ENCODE results near the gene TNFRSF4. TPM values are rescaled to one million over a fixed set of nuclear protein-coding genes. Genes with fewer than 3 reads are reported as not detected.

Gene TNFRSF4
- total and polyA plus RNA-seq, 2 donors (not counting 1 experiment from before 2014, with no cell fraction given), result 0.05 to 0.17 TPM

- H3K4me2 ChIP-seq (ENCODE audit: extremely low read depth, insufficient read depth, low read length), result no peak overlapping the region
- no peaks in the 10 kb centered on the region for H3K79me2 ChIP-seq (ENCODE audit: control insufficient read depth, insufficient read depth, low read length)
- no peaks in the 10 kb centered on the region for H3K9me3 ChIP-seq (ENCODE audit: control insufficient read depth, insufficient read depth, low read depth, low read length)
- no peak overlapping the region for H3K27ac ChIP-seq (ENCODE audit: insufficient read depth, low read length)
- no peaks in the 10 kb centered on the region for H3K27me3 ChIP-seq (ENCODE audit: control insufficient read depth, insufficient read depth, low read length)
- no peak for TF ChIP-seq CTCF (conservative IDR thresholded peaks at IDR 0.05 in 1 of 2, IDR thresholded peaks at IDR 0.05 in 1 of 2; ENCODE audit: low read depth in 1 of 2, low read length in 2 of 2)
- TF ChIP-seq EZH2 (IDR thresholded peaks at IDR 0.05; ENCODE audit: low read length, missing control alignments), result no peak
- no peak overlapping the region for H3K4me3 ChIP-seq (replicated peaks in 1 of 4; ENCODE audit: control extremely low read depth in 1 of 4, insufficient read depth in 1 of 4, low read depth in 3 of 4, low read length in 4 of 4)
- no peak for DNase-seq (ENCODE audit: low read depth in 2 of 2)
- H3K36me3 ChIP-seq (ENCODE audit: control insufficient read depth, insufficient read depth, low read length), result peaks cover 36% of the 10 kb centered on the region
- H2AFZ ChIP-seq (ENCODE audit: low read length), result no peak overlapping the region
- no peak overlapping the region for H3K9ac ChIP-seq (ENCODE audit: insufficient read depth, low read length)
- H4K20me1 ChIP-seq (ENCODE audit: control insufficient read depth, extremely low read depth, insufficient read depth, low read length), result no peaks in the 10 kb centered on the region
- H3K4me1 ChIP-seq (ENCODE audit: control insufficient read depth, extremely low read depth, insufficient read depth, low read length), result no peaks in the 10 kb centered on the region
Measured at GRCh38 chr1:1218524-1219200, 4.7 kb upstream of the TNFRSF4 start.

DNA sequence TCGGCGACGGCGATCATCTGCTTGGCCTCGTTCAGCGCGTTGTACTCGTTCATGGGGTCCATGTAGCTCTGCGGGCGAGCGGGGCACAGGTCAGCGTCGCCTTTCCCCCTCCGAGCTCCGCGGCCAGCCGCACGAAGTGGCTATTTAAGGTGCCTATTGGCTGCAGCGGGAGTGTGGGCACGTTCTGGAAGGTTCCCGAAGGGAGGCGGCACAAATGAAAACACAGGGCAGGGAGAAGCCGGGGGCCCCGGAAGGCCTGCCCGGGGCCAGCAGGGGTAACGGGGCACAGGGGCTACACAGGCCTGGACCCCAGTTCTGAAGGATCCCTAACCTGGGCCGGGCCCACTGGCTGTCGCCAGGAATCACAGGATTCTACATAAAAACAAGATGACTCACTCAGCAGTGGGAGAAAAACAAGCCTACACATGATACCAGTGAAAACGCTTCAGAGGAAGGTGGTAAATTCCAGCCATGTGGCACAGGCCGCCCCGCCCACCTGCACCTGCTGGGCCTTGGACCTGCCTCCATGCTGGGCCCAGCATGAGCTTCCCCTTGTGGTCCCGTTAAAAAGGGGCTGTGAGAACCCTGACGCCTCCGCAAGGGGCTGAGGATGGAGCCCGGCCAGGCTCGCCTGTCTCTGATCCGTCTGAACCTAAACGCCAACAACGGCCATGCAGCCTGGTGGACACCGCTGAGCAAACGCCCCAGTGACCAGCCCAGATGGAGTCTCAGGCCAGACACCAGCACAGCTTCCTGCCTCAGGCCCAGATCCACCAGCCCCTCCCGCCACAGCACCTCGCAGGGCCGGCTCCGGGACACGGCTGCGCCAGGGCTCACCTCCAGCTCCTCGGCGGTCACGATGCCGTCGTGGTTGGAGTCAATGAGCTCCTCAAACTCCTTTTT lies 3.9 kb upstream of the TNFRSF4 start:
- H2AFZ ChIP-seq (ENCODE audit: low read length), result no peak overlapping the region
- H3K4me1 ChIP-seq (ENCODE audit: control insufficient read depth, extremely low read depth, insufficient read depth, low read length), result no peaks in the 10 kb centered on the region
- no peak overlapping the region for H3K4me3 ChIP-seq (replicated peaks in 1 of 4; ENCODE audit: control extremely low read depth in 1 of 4, insufficient read depth in 1 of 4, low read depth in 3 of 4, low read length in 4 of 4)
- no peak overlapping the region for H3K9ac ChIP-seq (ENCODE audit: insufficient read depth, low read length)
- no peak overlapping the region for H3K27ac ChIP-seq (ENCODE audit: insufficient read depth, low read length)
- DNase-seq (ENCODE audit: low read depth in 2 of 2), result no peak
- no peak overlapping the region for H3K4me2 ChIP-seq (ENCODE audit: extremely low read depth, insufficient read depth, low read length)
- no peaks in the 10 kb centered on the region for H3K27me3 ChIP-seq (ENCODE audit: control insufficient read depth, insufficient read depth, low read length)
- H4K20me1 ChIP-seq (ENCODE audit: control insufficient read depth, extremely low read depth, insufficient read depth, low read length), result no peaks in the 10 kb centered on the region
- no peaks in the 10 kb centered on the region for H3K9me3 ChIP-seq (ENCODE audit: control insufficient read depth, insufficient read depth, low read depth, low read length)
- peaks cover 34% of the 10 kb centered on the region for H3K36me3 ChIP-seq (ENCODE audit: control insufficient read depth, insufficient read depth, low read length)
- no peak for TF ChIP-seq EZH2 (IDR thresholded peaks at IDR 0.05; ENCODE audit: low read length, missing control alignments)
- no peak for TF ChIP-seq CTCF (conservative IDR thresholded peaks at IDR 0.05 in 1 of 2, IDR thresholded peaks at IDR 0.05 in 1 of 2; ENCODE audit: low read depth in 1 of 2, low read length in 2 of 2)
- H3K79me2 ChIP-seq (ENCODE audit: control insufficient read depth, insufficient read depth, low read length), result no peaks in the 10 kb centered on the region

All from fibroblast of lung (primary cell).